Liver (tissue), 3 donors: ENCODE data around the gene TCF7L1.

Experiments used
- CTCF ChIP-seq: fragments of 150-350 bp; IDR thresholded peaks from 2 replicates; pipeline ENCODE4 v1.5.1; 2017; ENCODE audit warnings: improper control_type of control experiment, low read depth, low read length; ENCODE audit not compliant: missing input control
- RAD21 ChIP-seq, 2 donors: IDR thresholded peaks; 2 replicates each; pipeline ENCODE4 v1.6.1; 2016; ENCODE audit warnings: antibody characterized with exemption in 2 of 2, mild to moderate bottlenecking in 2 of 2
- REST ChIP-seq: IDR thresholded peaks from 2 replicates; pipeline ENCODE4 v1.6.1; 2016; ENCODE audit warnings: antibody characterized with exemption, mild to moderate bottlenecking
- TAF1 ChIP-seq: conservative IDR thresholded peaks from 2 replicates; pipeline ENCODE4 v1.6.1; 2016; ENCODE audit warnings: antibody characterized with exemption, mild to moderate bottlenecking
- YY1 ChIP-seq: IDR thresholded peaks from 2 replicates; pipeline ENCODE4 v1.6.1; 2016; ENCODE audit warnings: antibody characterized with exemption, mild to moderate bottlenecking
- TF ChIP-seq, protein P1 (sequence below): IDR thresholded peaks from 2 replicates; pipeline ENCODE4 v1.6.1; 2016; ENCODE audit warnings: antibody characterized with exemption
- TF ChIP-seq, protein P2 (sequence below): IDR thresholded peaks from 2 replicates; pipeline ENCODE4 v1.6.1; 2016; ENCODE audit warnings: antibody characterized with exemption
- donor health status: healthy.
- donor health status: healthy.

GRCh38 chr2:85189606-85190270 is 56.5 kb downstream of the TCF7L1 start:
- TF ChIP-seq CTCF, result no peak
- no peak for TF ChIP-seq YY1
- no peak for TF ChIP-seq REST
- no peak for TF ChIP-seq RAD21 (IDR thresholded peaks at IDR 0.05)
- TF ChIP-seq, protein P1, sequence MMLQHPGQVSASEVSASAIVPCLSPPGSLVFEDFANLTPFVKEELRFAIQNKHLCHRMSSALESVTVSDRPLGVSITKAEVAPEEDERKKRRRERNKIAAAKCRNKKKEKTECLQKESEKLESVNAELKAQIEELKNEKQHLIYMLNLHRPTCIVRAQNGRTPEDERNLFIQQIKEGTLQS, result no peak
- no peak for TF ChIP-seq TAF1
- TF ChIP-seq, protein P2, sequence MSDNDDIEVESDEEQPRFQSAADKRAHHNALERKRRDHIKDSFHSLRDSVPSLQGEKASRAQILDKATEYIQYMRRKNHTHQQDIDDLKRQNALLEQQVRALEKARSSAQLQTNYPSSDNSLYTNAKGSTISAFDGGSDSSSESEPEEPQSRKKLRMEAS, result no peak
